ENCODE results near the gene ITGA3. TPM values are rescaled to one million over a fixed set of nuclear protein-coding genes. Genes with fewer than 3 reads are reported as not detected.

Gene ITGA3
- polyA plus RNA-seq, 1 of the 3 experiments (the other 2 are of a cell fraction), result 766 TPM

DNA sequence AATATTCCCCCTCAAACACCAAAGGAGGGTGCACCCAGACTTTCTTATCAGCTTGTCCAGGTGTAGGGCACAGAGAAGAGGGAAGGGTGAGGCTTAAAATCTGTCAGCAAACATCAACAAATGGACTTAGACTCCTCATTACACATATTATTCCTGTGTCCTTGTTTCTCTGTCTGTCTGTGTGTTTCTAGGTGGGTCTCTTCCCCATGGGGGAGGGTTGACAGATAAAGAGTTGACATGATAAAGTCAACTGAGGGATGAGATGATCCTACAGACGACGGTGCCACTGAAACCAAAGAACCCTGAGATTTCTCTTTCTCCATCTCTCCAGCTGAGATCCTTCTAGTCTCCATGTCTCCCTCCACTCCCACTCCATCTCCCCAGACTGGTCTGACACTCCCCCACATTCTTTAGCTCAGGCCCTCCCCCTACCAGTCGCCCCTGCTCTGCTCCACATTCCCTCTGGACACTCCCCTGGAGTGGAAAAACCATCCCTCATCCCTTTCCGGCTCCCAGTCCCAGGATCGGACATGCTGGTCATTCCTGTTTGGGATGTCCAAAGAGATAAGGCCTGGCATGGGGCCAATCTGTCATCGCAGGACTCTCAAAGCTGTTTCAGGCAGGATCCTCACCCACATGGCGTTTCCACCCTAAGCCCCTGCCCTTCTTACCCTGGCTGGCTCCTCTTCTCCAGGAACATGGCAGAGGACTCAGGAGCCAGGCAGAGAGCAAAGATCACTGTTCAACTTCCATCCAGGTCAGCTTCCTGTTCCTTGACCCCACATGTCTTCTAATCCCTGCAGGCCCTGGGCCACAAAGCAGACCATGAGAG, 2.9 kb upstream of the ITGA3 start:
- 47% methylated on average over 7 of the region's 7 CpGs for WGBS (ENCODE audit: low lambda C conversion rate)
- H3K9ac ChIP-seq, result peak overlapping the region; percentile 98
- ChIA-PET CTCF (interaction anchor here (0.8 to 8.0 kb wide), 10 partner anchors 8 to 77 kb away, joined by 3 to 126 read pairs (median 4); partner anchors contain the start of gene SAMD14), POLR2A (no interaction called here)
- peaks cover 0 to 19% of the 10 kb centered on the region in 2 experiments for H3K36me3 ChIP-seq (replicated peaks in 1 of 2; ENCODE audit: control insufficient read depth in 1 of 2, insufficient read depth in 2 of 2, low read length in 1 of 2)
- peak; percentile 56 for DNase-seq
- peaks cover 80% of the 10 kb centered on the region for H3F3A ChIP-seq (replicated peaks; ENCODE audit: insufficient read depth)
- H3K27me3 ChIP-seq (ENCODE audit: insufficient read depth), result no peaks in the 10 kb centered on the region
- peak; percentile 55; the same call in 1 of the 2 replicates for TF ChIP-seq RXRA (IDR thresholded peaks at IDR 0.05; ENCODE audit: borderline replicate concordance, low read depth)
- TF ChIP-seq, protein P1, sequence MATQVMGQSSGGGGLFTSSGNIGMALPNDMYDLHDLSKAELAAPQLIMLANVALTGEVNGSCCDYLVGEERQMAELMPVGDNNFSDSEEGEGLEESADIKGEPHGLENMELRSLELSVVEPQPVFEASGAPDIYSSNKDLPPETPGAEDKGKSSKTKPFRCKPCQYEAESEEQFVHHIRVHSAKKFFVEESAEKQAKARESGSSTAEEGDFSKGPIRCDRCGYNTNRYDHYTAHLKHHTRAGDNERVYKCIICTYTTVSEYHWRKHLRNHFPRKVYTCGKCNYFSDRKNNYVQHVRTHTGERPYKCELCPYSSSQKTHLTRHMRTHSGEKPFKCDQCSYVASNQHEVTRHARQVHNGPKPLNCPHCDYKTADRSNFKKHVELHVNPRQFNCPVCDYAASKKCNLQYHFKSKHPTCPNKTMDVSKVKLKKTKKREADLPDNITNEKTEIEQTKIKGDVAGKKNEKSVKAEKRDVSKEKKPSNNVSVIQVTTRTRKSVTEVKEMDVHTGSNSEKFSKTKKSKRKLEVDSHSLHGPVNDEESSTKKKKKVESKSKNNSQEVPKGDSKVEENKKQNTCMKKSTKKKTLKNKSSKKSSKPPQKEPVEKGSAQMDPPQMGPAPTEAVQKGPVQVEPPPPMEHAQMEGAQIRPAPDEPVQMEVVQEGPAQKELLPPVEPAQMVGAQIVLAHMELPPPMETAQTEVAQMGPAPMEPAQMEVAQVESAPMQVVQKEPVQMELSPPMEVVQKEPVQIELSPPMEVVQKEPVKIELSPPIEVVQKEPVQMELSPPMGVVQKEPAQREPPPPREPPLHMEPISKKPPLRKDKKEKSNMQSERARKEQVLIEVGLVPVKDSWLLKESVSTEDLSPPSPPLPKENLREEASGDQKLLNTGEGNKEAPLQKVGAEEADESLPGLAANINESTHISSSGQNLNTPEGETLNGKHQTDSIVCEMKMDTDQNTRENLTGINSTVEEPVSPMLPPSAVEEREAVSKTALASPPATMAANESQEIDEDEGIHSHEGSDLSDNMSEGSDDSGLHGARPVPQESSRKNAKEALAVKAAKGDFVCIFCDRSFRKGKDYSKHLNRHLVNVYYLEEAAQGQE (IDR thresholded peaks at IDR 0.05; ENCODE audit: low read depth, low read length), result peak; percentile 78
- TF ChIP-seq GATA2 (CRISPR knock-in tag; IDR thresholded peaks at IDR 0.05), result peak; percentile 35; the same call in 1 of the 2 replicates
- TF ChIP-seq TAF1 (IDR thresholded peaks at IDR 0.05; ENCODE audit: borderline replicate concordance, low read depth, low read length), result no peak
- TF ChIP-seq PBX3 (IDR thresholded peaks at IDR 0.05), result peak; percentile 72
- TF ChIP-seq EP300 (IDR thresholded peaks at IDR 0.05; ENCODE audit: borderline replicate concordance in 1 of 2, low read depth in 1 of 2, low read length in 1 of 2), result peak; percentile 33 to 57; a peak in 1 of 4 replicates
- peak; percentile 68 for TF ChIP-seq MAX (IDR thresholded peaks at IDR 0.05; ENCODE audit: low read depth)
- TF ChIP-seq SMC3 (IDR thresholded peaks at IDR 0.05; ENCODE audit: low read depth, low read length), result no peak
- peak; percentile 29; the same call in 1 of the 2 replicates for TF ChIP-seq SIN3A (IDR thresholded peaks at IDR 0.05; ENCODE audit: borderline replicate concordance, low read depth, low read length)
- peak; percentile 98 for TF ChIP-seq NFIC (IDR thresholded peaks at IDR 0.05; ENCODE audit: borderline replicate concordance)
- 0 out of 2 replicates have a peak, but pooled peaks have one; percentile 29 for TF ChIP-seq JUND (IDR thresholded peaks at IDR 0.05)
- no peak for TF ChIP-seq RCOR1 (IDR thresholded peaks at IDR 0.05; ENCODE audit: low read length)
- no peak for TF ChIP-seq TCF12 (IDR thresholded peaks at IDR 0.05)
- peak; percentile 65 for TF ChIP-seq MXI1 (IDR thresholded peaks at IDR 0.05; ENCODE audit: low read depth, low read length)
- TF ChIP-seq ELF1 (IDR thresholded peaks at IDR 0.05), result no peak
- H3K79me2 ChIP-seq (ENCODE audit: insufficient read depth), result peaks cover 69% of the 10 kb centered on the region
- peak overlapping the region; percentile 96 for H3K4me2 ChIP-seq
- H4K20me1 ChIP-seq (ENCODE audit: insufficient read depth), result no peaks in the 10 kb centered on the region
- peak overlapping the region; percentile 96 to 100 for H3K27ac ChIP-seq (ENCODE audit: low read depth in 2 of 2, low read length in 1 of 2)
- H3K9me2 ChIP-seq, result no peaks in the 10 kb centered on the region
- no peaks in the 10 kb centered on the region for H3K9me3 ChIP-seq
- peaks cover 60 to 71% of the 10 kb centered on the region in 2 experiments for H3K4me1 ChIP-seq (ENCODE audit: control insufficient read depth in 1 of 2, insufficient read depth in 2 of 2, low read depth in 1 of 2, low read length in 1 of 2)
- H3K4me3 ChIP-seq (ENCODE audit: low read depth in 2 of 2, low read length in 1 of 2), result peak overlapping the region; percentile 4 to 10; a peak in 3 of 4 replicates
- no peak overlapping the region for H2AFZ ChIP-seq (ENCODE audit: low read depth)
